BJ (cell line): ENCODE data around the gene CNIH3. TPM values are rescaled to one million over a fixed set of nuclear protein-coding genes. Genes with fewer than 3 reads are reported as not detected.

Source experiments
- CTCF ChIA-PET: fragments of 350-600 bp; formaldehyde crosslinking; extraction: SDS; loops from one replicate; lab custom pipeline; 2021; ENCODE audit warnings: antibody characterized with exemption, inconsistent platforms; lab: Yijun Ruan, JAX
- POLR2A ChIA-PET: fragments of 300-600 bp; sonication (Branson Sonifier 250); formaldehyde crosslinking; extraction: SDS; loops from one replicate; lab custom pipeline; 2021; ENCODE audit warnings: antibody characterized with exemption; lab: Charles Lee
- DNase-seq: peaks from one replicate; pipeline ENCODE4 v3.0.0-alpha.2; 2011; ENCODE audit warnings: low read depth
- H3K27me3 ChIP-seq: 2 replicates; pipeline ENCODE4 v1.6.0; 2011; ENCODE audit warnings: low read length; ENCODE audit not compliant: control insufficient read depth, insufficient read depth
- H3K36me3 ChIP-seq: 2 replicates; pipeline ENCODE4 v1.5.1; 2011; ENCODE audit warnings: low read length; ENCODE audit not compliant: control insufficient read depth, insufficient read depth
- H3K4me3 ChIP-seq: 2 replicates; pipeline ENCODE4 v1.5.1; 2011; ENCODE audit warnings: low read depth, mild to moderate bottlenecking, control low read depth, low read length
- CTCF ChIP-seq: IDR thresholded peaks from 2 replicates; pipeline ENCODE4 v1.5.1; 2011; ENCODE audit warnings: low read depth, mild to moderate bottlenecking, control low read depth, inconsistent platforms, low read length, moderate library complexity; ENCODE audit not compliant: insufficient read depth
- polyA plus RNA-seq: library from polyadenylated mRNA; depleted of rRNA; stranded (reverse); fragments of >200 nt; gene quantifications from 2 replicates; pipeline ENCODE4 v1.2.3, GENCODE V29; 2011

Gene CNIH3
- polyA plus RNA-seq, 1 experiment = 2.9 TPM

- POLR2A ChIA-PET = no interaction called here
- no peak overlapping the region for H3K4me3 ChIP-seq
- H3K27me3 ChIP-seq = no peaks in the 10 kb centered on the region
- CTCF ChIA-PET = interaction anchor here (1.2 kb wide), 1 partner anchor 10 kb away, joined by 3 read pairs; no protein-coding TSS in a partner anchor
- TF ChIP-seq CTCF = no peak
- H3K36me3 ChIP-seq = no peaks in the 10 kb centered on the region
- no peak for DNase-seq
Measured at GRCh38 chr1:224720216-224720615, 104.1 kb downstream of the CNIH3 start.

- Histone ChIP-seq H3K36me3 (no peaks in the 10 kb centered on the region), H3K4me3 (no peak overlapping the region), H3K27me3 (no peaks in the 10 kb centered on the region)
- no peak for TF ChIP-seq CTCF
- ChIA-PET POLR2A (no interaction called here), CTCF (interaction anchor here (0.7 to 1.0 kb wide), 2 partner anchors 19 to 30 kb away, joined by 3 read pairs; no protein-coding TSS in a partner anchor)
- DNase-seq = no peak
Measured at GRCh38 chr1:224721000-224721399, 104.9 kb downstream of the CNIH3 start.

- H3K36me3 ChIP-seq = no peaks in the 10 kb centered on the region
- DNase-seq = no peak
- no peak overlapping the region for H3K4me3 ChIP-seq
- no peak for TF ChIP-seq CTCF
- CTCF ChIA-PET = interaction anchor here (1.5 kb wide), 1 partner anchor 9 kb away, joined by 4 read pairs; no protein-coding TSS in a partner anchor
- POLR2A ChIA-PET = no interaction called here
- H3K27me3 ChIP-seq = no peaks in the 10 kb centered on the region
Measured at GRCh38 chr1:224722838-224723237, 106.7 kb downstream of the CNIH3 start.

- H3K27me3 ChIP-seq = no peaks in the 10 kb centered on the region
- no peaks in the 10 kb centered on the region for H3K36me3 ChIP-seq
- no peak for TF ChIP-seq CTCF
- ChIA-PET CTCF (no interaction called here), POLR2A (no interaction called here)
- H3K4me3 ChIP-seq = no peak overlapping the region
- DNase-seq = no peak
Measured at GRCh38 chr1:224724566-224724965, 108.4 kb downstream of the CNIH3 start.

GRCh38 chr1:224726441-224727182 is 110.5 kb downstream of the CNIH3 start:
- DNase-seq = peak; percentile 76
- TF ChIP-seq CTCF = no peak
- H3K36me3 ChIP-seq = no peaks in the 10 kb centered on the region
- no peaks in the 10 kb centered on the region for H3K27me3 ChIP-seq
- CTCF ChIA-PET = interaction anchor here (0.6 to 2.1 kb wide), 4 partner anchors 12 to 214 kb away, joined by 3 to 9 read pairs (median 4); no protein-coding TSS in a partner anchor
- H3K4me3 ChIP-seq = no peak overlapping the region
- POLR2A ChIA-PET = no interaction called here
